PC-3 (cell line): Measurements from ENCODE around the gene PBXIP1.

Source experiments
- CTCF ChIP-seq: fragments of 300-600 bp; sonication (generic); conservative IDR thresholded peaks from 2 replicates; pipeline ENCODE4 v1.5.1; 2017; ENCODE audit warnings: antibody characterized with exemption, low read depth, mild to moderate bottlenecking, low read length
- EZH2 ChIP-seq: fragments of 300-600 bp; sonication (generic); IDR thresholded peaks from one replicate; pipeline ENCODE4 v1.6.1; 2017; ENCODE audit warnings: antibody characterized with exemption, mild to moderate bottlenecking, low read length; ENCODE audit not compliant: unreplicated experiment
- EZH2phosphoT487 ChIP-seq: fragments of 300-600 bp; sonication (generic); IDR thresholded peaks from 2 replicates; pipeline ENCODE4 v1.6.1; 2018; ENCODE audit warnings: mild to moderate bottlenecking, antibody characterized with exemption, low read length, borderline replicate concordance

DNA sequence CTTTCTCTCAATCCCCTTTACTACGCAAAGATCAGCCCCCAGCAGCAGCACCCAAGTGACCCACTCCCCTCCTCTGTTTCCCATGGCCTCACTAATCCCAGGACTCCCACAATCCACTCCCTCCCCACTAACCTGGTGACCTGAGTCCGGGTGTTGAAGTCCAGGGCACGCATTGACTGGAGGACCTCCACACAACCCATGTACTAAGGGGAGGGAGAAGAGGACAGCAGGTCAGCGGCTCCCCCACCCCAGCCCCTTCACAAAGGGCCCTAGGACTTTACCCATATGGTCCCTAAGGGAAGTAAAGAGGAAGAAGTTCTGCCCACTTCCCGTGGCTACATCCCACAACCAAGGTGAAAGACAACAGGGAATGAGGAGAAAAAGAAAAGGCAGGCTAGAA is 13.3 kb upstream of the PBXIP1 start:
- TF ChIP-seq CTCF (no peak), EZH2 (no peak), EZH2phosphoT487 (no peak)
